Measurements from ENCODE around the gene PDZD4. TPM values are rescaled to one million over a fixed set of nuclear protein-coding genes. Genes with fewer than 3 reads are reported as not detected.

PDZD4 gene
- total RNA-seq, 1 donor from 2014 or later = 4.8 TPM

GRCh38 chrX:153865685-153866084 is 35.3 kb upstream of the PDZD4 start:
- no peak overlapping the region for H3K4me3 Mint-ChIP-seq (ENCODE audit: low read depth)
- no peaks in the 10 kb centered on the region for H3K27me3 Mint-ChIP-seq

GRCh38 chrX:153865321-153865580 is 34.9 kb upstream of the PDZD4 start:
- H3K4me3 Mint-ChIP-seq (ENCODE audit: low read depth) = no peak overlapping the region

More at GRCh38 chrX:153865685-153866084, 35.3 kb upstream of the PDZD4 start:
- Mint-ChIP-seq H3K9me3 (ENCODE audit: low read depth) (no peaks in the 10 kb centered on the region), H3K27ac (no peak overlapping the region), H3K4me1 (ENCODE audit: low read depth) (no peaks in the 10 kb centered on the region), H3K36me3 (ENCODE audit: insufficient read depth) (no peaks in the 10 kb centered on the region)
- DNase-seq (ENCODE audit: low spot score, unreplicated experiment) = no peak
- TF ChIP-seq CTCF (IDR thresholded peaks at IDR 0.05; ENCODE audit: unreplicated experiment) = no peak

DNA sequence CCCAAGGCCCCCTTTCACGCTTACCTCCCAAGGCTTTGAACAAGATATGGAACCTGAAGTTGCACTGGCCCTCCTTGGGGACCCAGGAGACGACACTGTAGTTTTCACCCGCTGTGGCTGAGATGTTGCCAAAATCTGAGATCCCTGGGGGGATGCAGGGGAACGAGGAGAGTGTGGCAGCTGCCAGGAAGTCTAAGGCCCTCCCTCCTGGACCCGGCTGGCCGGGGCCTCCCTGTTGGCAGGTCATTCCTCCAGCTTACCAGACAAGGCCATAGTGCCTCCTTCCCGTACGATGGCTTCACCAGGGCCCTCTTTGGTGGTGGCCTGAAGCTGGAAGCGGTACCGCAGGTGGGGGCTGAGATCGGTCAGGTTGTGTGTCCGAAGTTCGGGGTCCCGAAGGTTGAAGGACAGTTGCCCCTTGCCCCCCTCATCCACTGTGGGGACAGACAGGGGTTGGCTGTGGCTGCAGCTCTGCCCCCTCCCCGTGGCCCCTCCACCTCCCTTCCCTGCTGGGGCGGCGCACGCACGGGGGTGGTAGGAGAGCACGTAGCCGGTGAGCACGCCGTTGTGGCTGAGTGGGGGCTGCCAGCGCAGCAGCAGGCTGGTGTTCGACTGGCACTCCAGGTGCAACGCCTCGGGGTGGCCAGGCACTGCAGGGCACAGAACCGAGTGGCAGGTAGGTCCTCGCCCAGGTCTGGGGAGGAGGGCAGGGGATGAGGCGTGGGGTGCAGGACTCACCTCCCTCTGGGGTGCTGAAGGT is 34.4 kb upstream of the PDZD4 start:
- DNase-seq (ENCODE audit: low spot score, unreplicated experiment) = no peak
- Mint-ChIP-seq H3K27me3 (no peaks in the 10 kb centered on the region), H3K9me3 (ENCODE audit: low read depth) (no peaks in the 10 kb centered on the region), H3K27ac (no peak overlapping the region), H3K4me1 (ENCODE audit: low read depth) (no peaks in the 10 kb centered on the region), H3K36me3 (ENCODE audit: insufficient read depth) (no peaks in the 10 kb centered on the region), H3K4me3 (ENCODE audit: low read depth) (no peak overlapping the region)
- TF ChIP-seq CTCF (IDR thresholded peaks at IDR 0.05; ENCODE audit: unreplicated experiment) = no peak

More at GRCh38 chrX:153865321-153865580, 34.9 kb upstream of the PDZD4 start:
- H3K27ac Mint-ChIP-seq = no peak overlapping the region
- H3K4me1 Mint-ChIP-seq (ENCODE audit: low read depth) = no peaks in the 10 kb centered on the region
- H3K9me3 Mint-ChIP-seq (ENCODE audit: low read depth) = no peaks in the 10 kb centered on the region
- no peak for TF ChIP-seq CTCF (IDR thresholded peaks at IDR 0.05; ENCODE audit: unreplicated experiment)
- H3K27me3 Mint-ChIP-seq = no peaks in the 10 kb centered on the region
- H3K36me3 Mint-ChIP-seq (ENCODE audit: insufficient read depth) = no peaks in the 10 kb centered on the region
- no peak for DNase-seq (ENCODE audit: low spot score, unreplicated experiment)

DNA sequence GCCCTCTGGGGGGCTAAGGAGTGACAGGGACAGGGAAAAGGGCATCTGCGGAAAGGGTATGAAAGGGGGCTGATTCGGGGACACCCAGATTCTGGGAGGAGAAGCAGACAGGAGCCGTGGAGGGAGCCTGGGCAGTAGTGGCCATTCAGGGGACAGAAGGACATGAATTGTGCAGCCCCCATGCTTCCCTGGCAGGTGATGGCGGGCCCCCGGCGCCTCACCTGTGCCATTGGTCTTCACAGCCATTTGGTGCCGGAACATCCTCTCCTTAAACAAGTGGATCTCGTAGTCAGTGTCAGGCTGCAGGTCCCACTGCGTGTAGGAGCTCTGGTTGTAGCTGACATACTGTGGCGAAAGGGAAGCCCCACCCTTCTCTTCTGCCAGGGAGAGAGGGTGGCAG is 33.8 kb upstream of the PDZD4 start:
- no peak for TF ChIP-seq CTCF (IDR thresholded peaks at IDR 0.05; ENCODE audit: unreplicated experiment)
- H3K27me3 Mint-ChIP-seq = peaks cover 3% of the 10 kb centered on the region
- peaks cover 3% of the 10 kb centered on the region for H3K9me3 Mint-ChIP-seq (ENCODE audit: low read depth)
- H3K4me3 Mint-ChIP-seq (ENCODE audit: low read depth) = no peak overlapping the region
- H3K27ac Mint-ChIP-seq = no peak overlapping the region
- no peaks in the 10 kb centered on the region for H3K4me1 Mint-ChIP-seq (ENCODE audit: low read depth)
- DNase-seq (ENCODE audit: low spot score, unreplicated experiment) = no peak
- no peaks in the 10 kb centered on the region for H3K36me3 Mint-ChIP-seq (ENCODE audit: insufficient read depth)

- Mint-ChIP-seq H3K36me3 (ENCODE audit: insufficient read depth) (no peaks in the 10 kb centered on the region), H3K4me1 (ENCODE audit: low read depth) (no peaks in the 10 kb centered on the region), H3K27ac (no peak overlapping the region), H3K9me3 (ENCODE audit: low read depth) (peaks cover 3% of the 10 kb centered on the region), H3K4me3 (ENCODE audit: low read depth) (no peak overlapping the region), H3K27me3 (peaks cover 5% of the 10 kb centered on the region)
- no peak for TF ChIP-seq CTCF (IDR thresholded peaks at IDR 0.05; ENCODE audit: unreplicated experiment)
- no peak for DNase-seq (ENCODE audit: low spot score, unreplicated experiment)
These were observed 33.1 kb upstream of the PDZD4 start for GRCh38 chrX:153863251-153863991.
